GM19193 (cell line): Measurements from ENCODE around the gene POLR3A.

Source experiments
- POLR2A ChIP-seq: IDR thresholded peaks from 4 replicates; pipeline ENCODE4 v1.6.1; 2011; ENCODE audit not compliant: insufficient read depth, insufficient read length; ENCODE audit errors: extremely low read depth

The POLR3A gene

GRCh38 chr10:77960829-77961329 is 68.4 kb downstream of the POLR3A start:
- TF ChIP-seq POLR2A = no peak

- no peak for TF ChIP-seq POLR2A
Measured at GRCh38 chr10:77959887-77960455, 69.3 kb downstream of the POLR3A start.

- no peak for TF ChIP-seq POLR2A
Measured at GRCh38 chr10:77959384-77959783, 69.9 kb downstream of the POLR3A start.

GRCh38 chr10:77955136-77955535 is 74.2 kb downstream of the POLR3A start:
- TF ChIP-seq POLR2A = no peak

- TF ChIP-seq POLR2A = no peak
Measured at GRCh38 chr10:77949167-77949566, 80.1 kb downstream of the POLR3A start.

- no peak for TF ChIP-seq POLR2A
Measured at GRCh38 chr10:77946084-77946483, 83.2 kb downstream of the POLR3A start.

- TF ChIP-seq POLR2A = no peak
Measured at GRCh38 chr10:77944519-77944918, 84.8 kb downstream of the POLR3A start.

GRCh38 chr10:77943121-77943901 is 86.0 kb downstream of the POLR3A start:
- no peak for TF ChIP-seq POLR2A

- TF ChIP-seq POLR2A = no peak
Measured at GRCh38 chr10:77941790-77942189, 87.5 kb downstream of the POLR3A start.

GRCh38 chr10:77940627-77941026 is 88.7 kb downstream of the POLR3A start:
- no peak for TF ChIP-seq POLR2A

- TF ChIP-seq POLR2A = no peak
Measured at GRCh38 chr10:77940225-77940624, 89.1 kb downstream of the POLR3A start.

GRCh38 chr10:77939561-77940001 is 89.7 kb downstream of the POLR3A start:
- TF ChIP-seq POLR2A = no peak

- no peak for TF ChIP-seq POLR2A
Measured at GRCh38 chr10:77936697-77937567, 92.4 kb downstream of the POLR3A start.

- no peak for TF ChIP-seq POLR2A
Measured at GRCh38 chr10:77932016-77932715, 97.1 kb downstream of the POLR3A start.
